Testis (tissue), 2 donors: ENCODE data around the gene KCNJ15.

Experiments used
- CTCF ChIP-seq, 3 experiments: fragments of 450-650 bp in 2 of 3; fragments of 200-600 bp in 1 of 3; sonication (generic) in 1 of 3; IDR thresholded peaks; one replicate each; pipeline ENCODE4 v1.5.1; 2016 to 2019; ENCODE audit warnings: antibody characterized with exemption in 3 of 3, mild to moderate bottlenecking in 2 of 3, moderate library complexity in 1 of 3
- POLR2A ChIP-seq: fragments of 450-650 bp; IDR thresholded peaks from one replicate; pipeline ENCODE4 v1.6.1; 2017; ENCODE audit warnings: antibody characterized with exemption, mild to moderate bottlenecking, moderate library complexity

GRCh38 chr21:38273745-38274542 is 17.2 kb downstream of the KCNJ15 start:
- TF ChIP-seq CTCF (IDR thresholded peaks at IDR 0.05) (no peak), POLR2A (no peak)
